ENCODE data around the gene PPDPF. TPM values are rescaled to one million over a fixed set of nuclear protein-coding genes. Genes with fewer than 3 reads are reported as not detected.

The PPDPF gene
- total and polyA plus RNA-seq, 2 of the 8 experiments (the other 6 are each of a cell fraction or from before 2014, with no cell fraction given) = 30.5 to 138 TPM

GRCh38 chr20:63549019-63549418 is 28.5 kb downstream of the PPDPF start:
- ChIA-PET CTCF (ENCODE audit: partially characterized antibody) (interaction anchor here (1.3 kb wide), 1 partner anchor 27 kb away, joined by 5 read pairs; no protein-coding TSS in a partner anchor), POLR2A (ENCODE audit: partially characterized antibody) (interaction anchor here (2.3 kb wide), 1 partner anchor 28 kb away, joined by 10 read pairs; the partner anchor contains the start of gene PPDPF)
- Histone ChIP-seq H2BK120ac (replicated peaks; ENCODE audit: low read depth, low read length) (no peak overlapping the region), H3K23me2 (ENCODE audit: low read depth, low read length) (no peaks in the 10 kb centered on the region; the same call in 1 of the 2 replicates), H2BK12ac (ENCODE audit: low read depth, low read length) (0 out of 2 replicates have a peak overlapping the region, but pooled peaks have one; percentile 68), H3K9ac (replicated peaks in 1 of 4; ENCODE audit: extremely low read depth in 1 of 4, low read depth in 3 of 4, low read length in 3 of 4) (no peak overlapping the region), H2AK5ac (ENCODE audit: low read depth, low read length) (no peak overlapping the region), H3K79me2 (ENCODE audit: control insufficient read depth in 1 of 2, insufficient read depth in 2 of 2, low read length in 2 of 2) (no peaks in the 10 kb centered on the region), H3K56ac (replicated peaks; ENCODE audit: insufficient read length, low read depth, low read length) (no peak overlapping the region), H2BK5ac (ENCODE audit: low read depth, low read length) (peak overlapping the region; percentile 78; the same call in 1 of the 2 replicates), H4K20me1 (replicated peaks in 1 of 2; ENCODE audit: control insufficient read depth in 1 of 2, insufficient read depth in 2 of 2, low read length in 2 of 2) (no peaks in the 10 kb centered on the region), H3K4ac (replicated peaks; ENCODE audit: insufficient read length, low read depth, low read length) (no peak overlapping the region), H2AFZ (ENCODE audit: low read length) (no peak overlapping the region), H3K14ac (ENCODE audit: insufficient read length) (no peak overlapping the region), H3K23ac (ENCODE audit: insufficient read length) (no peak overlapping the region), H2BK15ac (ENCODE audit: low read length) (no peak overlapping the region), H3K18ac (ENCODE audit: extremely low read depth, low read length) (0 out of 2 replicates have a peak overlapping the region, but pooled peaks have one; percentile 71), H3K79me1 (ENCODE audit: low read depth, low read length) (no peaks in the 10 kb centered on the region), H3K27ac (ENCODE audit: low read depth, low read length) (no peak overlapping the region), H2BK20ac (ENCODE audit: low read length) (no peak overlapping the region), H3K9me3 (ENCODE audit: insufficient read depth in 2 of 2, low read depth in 1 of 2, low read length in 1 of 2) (no peaks in the 10 kb centered on the region), H3K4me2 (ENCODE audit: insufficient read depth in 1 of 2, low read depth in 2 of 2, low read length in 2 of 2) (no peak overlapping the region), H3K27me3 (replicated peaks in 1 of 4; ENCODE audit: control insufficient read depth in 3 of 4, extremely low read depth in 1 of 4, insufficient read depth in 3 of 4, low read length in 3 of 4) (no peaks in the 10 kb centered on the region), H4K5ac (ENCODE audit: insufficient read length, low read depth, low read length) (no peak overlapping the region), H3K36me3 (ENCODE audit: control insufficient read depth in 2 of 4, insufficient read depth in 4 of 4, low read length in 3 of 4) (no peaks in the 10 kb centered on the region), H4K91ac (replicated peaks; ENCODE audit: insufficient read length, low read length) (no peak overlapping the region), H4K8ac (ENCODE audit: extremely low read depth, insufficient read depth, low read length) (no peak overlapping the region), H3K4me1 (replicated peaks in 1 of 4; ENCODE audit: control insufficient read depth in 3 of 4, insufficient read depth in 4 of 4, low read length in 3 of 4) (peaks cover 0 to 30% (median 14%) of the 10 kb centered on the region in 4 experiments; a peak in 6 of 7 replicates), H3K4me3 (ENCODE audit: extremely low read depth in 1 of 4, insufficient read depth in 2 of 4, low read depth in 3 of 4, low read length in 4 of 4) (no peak overlapping the region)
- WGBS, 2 experiments (ENCODE audit: extremely low coverage in 1 of 2, insufficient coverage in 1 of 2, insufficient read length in 1 of 2, insufficient replicate concordance in 2 of 2, low coverage in 1 of 2, low lambda C conversion rate in 2 of 2, missing lambda C conversion rate in 1 of 2) = 65% methylated on average over 3 of the region's 25 CpGs; no CpG with 5 or more reads in 1 of the 2 experiments
- DNase-seq (ENCODE audit: low read depth in 1 of 2, low spot score in 2 of 2) = no peak
- no peak for FAIRE-seq
- TF ChIP-seq ATF3 (IDR thresholded peaks at IDR 0.05; ENCODE audit: insufficient read depth, low read depth, low read length) (no peak), RNF2 (IDR thresholded peaks at IDR 0.05; ENCODE audit: borderline replicate concordance, low read depth, low read length, missing control alignments, poor library complexity, severe bottlenecking) (no peak), CHD2 (IDR thresholded peaks at IDR 0.05; ENCODE audit: low read length) (no peak), TEAD4 (IDR thresholded peaks at IDR 0.05; ENCODE audit: low read depth, low read length) (no peak), E2F6 (IDR thresholded peaks at IDR 0.05) (no peak), GABPA (IDR thresholded peaks at IDR 0.05; ENCODE audit: borderline replicate concordance, insufficient read depth, low read length) (no peak), BACH1 (IDR thresholded peaks at IDR 0.05; ENCODE audit: low read length) (no peak), SP1 (IDR thresholded peaks at IDR 0.05; ENCODE audit: low read depth, low read length) (no peak)

All from H1 (cell line).